Measurements from ENCODE around the gene VAV3. TPM values are rescaled to one million over a fixed set of nuclear protein-coding genes. Genes with fewer than 3 reads are reported as not detected.
"Not testable (repeated sequence)": the region's sequence is repeated elsewhere in the genome, so short reads cannot be mapped to it uniquely, and the experiment has no call there.

The VAV3 gene
- total and polyA plus RNA-seq, 12 donors, result 0.72 to 3.4 (median 1.9) TPM

- peaks cover 0 to 19% (median 12%) of the 10 kb centered on the region in 9 donors for H3K4me1 ChIP-seq
- peak overlapping the region in 4 of 10 donors; percentile 15 to 60 (median 37) for H3K27ac ChIP-seq
- H3K4me3 ChIP-seq, result no peak overlapping the region
- no peak for DNase-seq
- intact Hi-C loops (cut with DNase I), result no loop called here
- TF ChIP-seq, protein P1, sequence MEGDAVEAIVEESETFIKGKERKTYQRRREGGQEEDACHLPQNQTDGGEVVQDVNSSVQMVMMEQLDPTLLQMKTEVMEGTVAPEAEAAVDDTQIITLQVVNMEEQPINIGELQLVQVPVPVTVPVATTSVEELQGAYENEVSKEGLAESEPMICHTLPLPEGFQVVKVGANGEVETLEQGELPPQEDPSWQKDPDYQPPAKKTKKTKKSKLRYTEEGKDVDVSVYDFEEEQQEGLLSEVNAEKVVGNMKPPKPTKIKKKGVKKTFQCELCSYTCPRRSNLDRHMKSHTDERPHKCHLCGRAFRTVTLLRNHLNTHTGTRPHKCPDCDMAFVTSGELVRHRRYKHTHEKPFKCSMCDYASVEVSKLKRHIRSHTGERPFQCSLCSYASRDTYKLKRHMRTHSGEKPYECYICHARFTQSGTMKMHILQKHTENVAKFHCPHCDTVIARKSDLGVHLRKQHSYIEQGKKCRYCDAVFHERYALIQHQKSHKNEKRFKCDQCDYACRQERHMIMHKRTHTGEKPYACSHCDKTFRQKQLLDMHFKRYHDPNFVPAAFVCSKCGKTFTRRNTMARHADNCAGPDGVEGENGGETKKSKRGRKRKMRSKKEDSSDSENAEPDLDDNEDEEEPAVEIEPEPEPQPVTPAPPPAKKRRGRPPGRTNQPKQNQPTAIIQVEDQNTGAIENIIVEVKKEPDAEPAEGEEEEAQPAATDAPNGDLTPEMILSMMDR (IDR thresholded peaks at IDR 0.05), result no peak
- H3K36me3 ChIP-seq, result no peaks in the 10 kb centered on the region
- ATAC-seq, result peak in 5 of 8 donors; percentile 46 to 78 (median 52)
- no peaks in the 10 kb centered on the region for H3K27me3 ChIP-seq
- peaks cover 0 to 25% (median 8%) of the 10 kb centered on the region in 11 donors for H3K9me3 ChIP-seq
Measured at GRCh38 chr1:107851418-107851817, 113.6 kb downstream of the VAV3 start.

DNA sequence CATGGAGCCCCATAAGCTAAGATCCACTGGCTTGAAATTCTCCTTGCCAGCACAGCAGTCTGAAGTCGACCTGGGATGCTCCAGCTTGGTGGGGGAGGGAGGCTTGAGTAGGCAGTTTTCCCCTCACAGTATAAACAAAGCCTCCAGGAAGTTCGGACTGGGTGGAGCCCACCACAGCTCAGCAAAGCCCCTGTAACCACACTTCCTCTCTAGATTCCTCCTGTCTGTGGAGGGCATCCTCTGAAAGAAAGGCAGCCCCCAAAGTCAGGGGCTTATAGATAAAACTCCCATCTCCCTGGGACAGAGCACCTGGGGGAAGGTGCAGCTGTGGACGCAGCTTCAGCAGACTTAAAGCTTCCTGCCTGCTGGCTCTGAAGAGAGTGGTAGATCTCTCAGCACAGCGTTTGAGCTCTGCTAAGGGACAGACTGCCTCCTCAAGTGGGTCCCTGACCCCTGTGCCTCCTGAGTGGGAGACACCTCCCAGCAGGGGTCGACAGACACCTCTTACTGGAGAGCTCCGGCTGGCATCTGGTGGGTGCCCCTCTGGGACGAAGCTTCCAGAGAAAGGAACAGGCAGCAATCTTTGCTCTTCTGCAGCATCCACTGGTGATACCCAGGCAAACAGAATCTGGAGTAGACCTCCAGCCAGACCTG, 120.3 kb downstream of the VAV3 start:
- H3K36me3 ChIP-seq; H3K27me3 ChIP-seq; intact Hi-C loops (cut with DNase I): not testable (repeated sequence)
- Histone ChIP-seq H3K9me3 (peaks cover 0 to 40% (median 7%) of the 10 kb centered on the region in 11 donors), H3K27ac (peak overlapping the region in 7 of 10 donors; percentile 23 to 66 (median 51)), H3K4me1 (peaks cover 0 to 49% (median 20%) of the 10 kb centered on the region in 9 donors), H3K4me3 (peak overlapping the region in 1 of 10 donors; percentile 1)
- peak in 6 of 8 donors; percentile 39 to 88 (median 56) for ATAC-seq
- DNase-seq, result peak in 1 of 2 donors; percentile 32
- 56 to 60% methylated on average over 7 of the region's 7 CpGs for WGBS, 2 donors

GRCh38 chr1:107843989-107844388, 121.0 kb downstream of the VAV3 start:
- peaks cover 0 to 33% (median 2%) of the 10 kb centered on the region in 11 donors for H3K9me3 ChIP-seq
- H3K27ac ChIP-seq, result peak overlapping the region in 7 of 10 donors; percentile 1 to 66 (median 51)
- H3K36me3 ChIP-seq, result no peaks in the 10 kb centered on the region
- TF ChIP-seq, protein P1 (IDR thresholded peaks at IDR 0.05), result no peak
- no peak for DNase-seq
- H3K4me1 ChIP-seq, result peaks cover 0 to 49% (median 20%) of the 10 kb centered on the region in 9 donors
- 68 to 69% methylated on average over 6 of the region's 6 CpGs for WGBS, 2 donors
- peak overlapping the region in 1 of 10 donors; percentile 1 for H3K4me3 ChIP-seq
- intact Hi-C loops (cut with DNase I), result no loop called here
- no peaks in the 10 kb centered on the region for H3K27me3 ChIP-seq
- ATAC-seq, result peak in 1 of 8 donors; percentile 11

GRCh38 chr1:107842241-107842640, 122.7 kb downstream of the VAV3 start:
- Histone ChIP-seq H3K36me3 (no peaks in the 10 kb centered on the region), H3K4me3 (peak overlapping the region in 2 of 10 donors; percentile 18 to 19), H3K27me3 (no peaks in the 10 kb centered on the region), H3K4me1 (peaks cover 0 to 49% (median 20%) of the 10 kb centered on the region in 9 donors), H3K27ac (peak overlapping the region in 4 of 10 donors; percentile 38 to 61 (median 44)), H3K9me3 (peaks cover 0 to 29% (median 6%) of the 10 kb centered on the region in 11 donors)
- ATAC-seq (peak in 1 of 8 donors; percentile 22), DNase-seq (no peak)
- WGBS, 2 donors, result 41 to 46% methylated on average over 2 of the region's 2 CpGs
- intact Hi-C loops (cut with DNase I), result no loop called here
- TF ChIP-seq, protein P1 (IDR thresholded peaks at IDR 0.05), result no peak

DNA sequence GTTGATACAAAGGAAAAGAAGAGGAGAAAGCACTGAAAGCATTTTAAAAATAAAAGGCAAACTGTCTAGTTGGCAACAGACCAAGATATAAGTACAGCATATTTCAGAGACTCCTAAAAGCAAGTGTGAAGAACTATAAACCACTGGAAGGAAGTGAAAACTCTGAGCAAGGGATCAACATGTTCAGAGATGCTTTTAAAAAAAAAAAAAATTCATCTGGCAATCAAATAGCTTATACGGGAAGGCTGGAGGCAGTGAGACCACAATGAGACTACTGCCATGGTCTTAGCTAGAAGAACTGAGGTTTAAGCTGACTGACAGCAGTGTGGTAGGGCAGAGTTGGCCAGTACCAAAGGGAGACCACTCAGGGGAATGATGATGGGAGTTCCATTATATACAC, 124.3 kb downstream of the VAV3 start:
- H3K36me3 ChIP-seq, result no peaks in the 10 kb centered on the region
- DNase-seq, result no peak
- peak overlapping the region in 1 of 10 donors; percentile 55 for H3K27ac ChIP-seq
- H3K4me1 ChIP-seq, result peaks cover 0 to 49% (median 20%) of the 10 kb centered on the region in 9 donors
- TF ChIP-seq, protein P1 (IDR thresholded peaks at IDR 0.05), result no peak
- WGBS, 2 donors, result 39 to 43% methylated on average over 1 of the region's 1 CpG
- intact Hi-C loops (cut with DNase I), result no loop called here
- H3K27me3 ChIP-seq, result no peaks in the 10 kb centered on the region
- peaks cover 0 to 14% (median 6%) of the 10 kb centered on the region in 11 donors for H3K9me3 ChIP-seq
- peak in 1 of 8 donors; percentile 62 for ATAC-seq
- no peak overlapping the region for H3K4me3 ChIP-seq
